Glomerular visceral epithelial cell (primary cell): ENCODE results near the gene KIF1A.
A peak's percentile ranks its signal among the peaks of the same experiment; 100 is the strongest.
"Not testable (repeated sequence)": the region's sequence is repeated elsewhere in the genome, so short reads cannot be mapped to it uniquely, and the experiment has no call there.

ENCODE experiments used
- DNase-seq: peaks from one replicate; pipeline ENCODE4 v3.0.0-alpha.2; 2016; ENCODE audit errors: extremely low spot score

Gene KIF1A

DNA sequence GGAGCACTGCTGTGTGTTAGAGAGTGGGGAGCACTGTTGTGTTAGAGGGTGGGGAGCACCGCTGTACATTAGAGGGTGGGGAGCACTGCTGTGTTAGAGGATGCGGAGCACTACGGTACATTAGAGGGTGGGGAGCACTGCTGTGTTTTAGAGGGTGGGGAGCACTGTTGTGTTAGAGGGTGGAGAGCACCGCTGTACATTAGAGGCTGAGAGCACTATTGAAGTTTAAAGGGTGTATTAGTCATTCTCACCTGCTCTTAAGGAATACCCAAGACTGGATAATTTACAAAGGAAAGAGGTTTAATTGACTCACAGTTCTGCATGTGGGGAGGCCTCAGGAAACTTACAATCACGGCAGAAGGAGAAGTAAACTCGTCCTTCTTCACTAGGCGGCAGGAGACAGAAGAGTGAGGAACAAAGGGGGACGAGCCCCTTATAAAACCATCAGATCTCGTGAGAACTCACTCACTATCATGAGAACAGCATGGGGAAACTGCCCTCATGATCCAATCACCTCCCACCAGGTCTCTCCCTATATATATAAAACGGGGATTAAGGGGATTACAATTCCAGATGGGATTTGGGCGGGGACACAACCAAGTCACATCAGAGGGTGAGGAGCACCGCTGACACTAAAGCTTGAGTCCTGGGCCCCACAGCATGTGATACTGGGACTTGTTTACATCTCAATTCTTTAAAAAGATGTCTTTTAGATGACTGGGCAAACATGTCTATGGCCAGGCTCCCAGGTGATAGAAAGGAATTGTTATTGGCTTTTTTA is 29.1 kb upstream of the KIF1A start:
- no peak for DNase-seq

DNA sequence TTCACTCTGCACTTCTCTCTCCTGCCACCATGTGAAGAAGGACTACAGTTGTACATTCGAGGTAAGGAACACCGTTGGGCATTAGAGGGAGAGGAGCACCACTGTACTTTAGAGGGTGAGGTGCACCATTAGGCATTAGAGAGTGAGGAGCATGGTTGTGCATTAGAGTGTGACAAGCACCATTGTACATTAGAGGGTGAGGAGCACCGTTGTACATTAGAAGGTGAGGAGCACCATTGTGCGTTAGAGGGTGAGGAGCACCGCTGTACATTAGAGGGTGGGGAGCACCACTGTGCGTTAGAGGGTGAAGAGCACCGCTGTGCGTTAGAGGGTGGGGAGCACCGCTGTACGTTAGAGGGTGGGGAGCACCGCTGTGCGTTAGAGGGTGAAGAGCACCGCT is 27.8 kb upstream of the KIF1A start:
- no peak for DNase-seq

GRCh38 chr2:240846873-240847595 is 27.0 kb upstream of the KIF1A start:
- DNase-seq, result no peak

DNA sequence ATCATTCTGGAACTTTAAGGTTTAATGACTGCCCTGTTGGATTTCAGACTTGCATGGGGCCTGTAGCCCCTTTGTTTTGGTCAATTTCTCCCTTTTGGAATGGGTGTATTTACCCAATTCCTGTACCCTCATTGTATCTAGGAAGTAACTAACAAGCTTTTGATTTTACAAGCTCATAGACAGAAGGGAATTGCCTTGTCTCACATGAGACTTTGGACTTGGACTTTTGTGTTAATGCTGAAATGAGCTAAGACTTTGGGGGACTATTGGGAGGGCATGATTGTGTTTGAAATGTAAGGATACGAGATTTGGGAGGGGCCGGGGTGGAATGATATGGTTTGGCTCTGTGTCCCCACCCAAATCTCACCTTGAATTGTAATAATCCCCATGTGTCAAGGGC is 26.3 kb upstream of the KIF1A start:
- DNase-seq, result not testable (repeated sequence)

- DNase-seq, result peak; percentile 72
These were observed 20.5 kb upstream of the KIF1A start for GRCh38 chr2:240840435-240841060.

DNA sequence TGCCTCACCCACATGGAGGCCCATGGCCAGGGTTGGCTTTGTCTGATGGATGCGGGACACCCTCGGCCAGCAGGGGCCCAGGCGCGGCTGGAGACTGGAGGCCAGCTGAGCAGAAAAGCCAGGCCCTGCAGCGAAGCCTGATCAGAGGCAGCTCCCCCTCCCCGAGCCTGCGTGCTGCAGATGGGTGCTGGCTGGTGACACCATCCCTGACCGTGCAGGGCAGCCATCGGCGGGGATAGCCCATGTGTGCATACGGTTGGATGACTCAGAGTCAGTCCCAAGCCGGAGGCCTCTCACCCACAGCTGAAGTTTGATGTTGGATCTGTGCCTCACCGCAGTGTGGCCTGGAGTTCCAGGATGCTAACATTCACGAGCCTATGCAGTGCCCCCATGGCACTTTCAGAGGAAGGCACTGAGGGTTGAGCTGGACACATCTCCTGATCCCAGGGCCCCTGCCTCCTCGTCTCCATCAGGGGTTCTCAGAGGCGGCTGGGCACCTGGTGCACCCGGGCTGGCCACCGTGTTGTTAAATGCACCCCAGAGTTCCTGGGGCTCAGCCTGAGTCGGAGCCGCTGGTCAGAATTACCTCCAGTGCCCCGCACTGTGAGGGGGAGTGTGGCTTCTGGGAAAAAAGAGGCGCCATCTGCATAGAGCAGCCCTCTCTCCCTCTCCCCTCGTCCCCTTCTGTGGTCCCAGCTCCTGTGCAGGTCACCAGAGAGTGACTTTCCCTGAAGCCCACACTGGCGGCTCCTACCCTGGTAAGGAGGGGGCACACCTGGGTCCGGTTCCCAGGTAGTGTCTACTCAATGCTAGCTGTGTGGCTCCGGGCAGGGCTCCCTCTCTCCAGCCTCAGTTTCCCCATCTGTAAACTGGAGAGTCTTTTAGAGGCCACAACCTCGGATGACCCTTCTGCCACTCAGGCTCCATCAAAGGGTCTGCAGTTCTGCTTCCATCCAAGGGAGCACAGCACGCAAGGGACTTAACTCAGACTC is 19.4 kb upstream of the KIF1A start:
- no peak for DNase-seq

DNA sequence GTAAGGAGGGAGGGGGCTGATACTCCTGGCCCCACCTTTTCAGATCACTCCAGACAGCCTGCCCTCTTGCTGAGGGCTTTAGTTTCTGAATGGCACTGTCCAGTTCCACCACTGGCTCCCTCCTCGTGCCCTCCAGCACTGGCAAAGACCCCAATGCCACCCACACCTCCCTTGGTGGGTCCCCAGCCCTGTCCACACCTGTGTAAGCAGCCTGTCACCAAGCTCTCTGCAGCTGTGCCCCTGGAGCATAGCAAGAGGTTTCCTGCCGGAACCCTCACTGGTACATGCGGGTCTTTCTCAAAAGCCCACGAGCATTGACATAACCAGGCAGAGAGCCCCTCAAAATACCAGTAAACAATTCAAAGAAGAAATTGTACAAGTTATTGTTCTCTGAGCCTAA is 17.6 kb upstream of the KIF1A start:
- DNase-seq, result no peak

DNA sequence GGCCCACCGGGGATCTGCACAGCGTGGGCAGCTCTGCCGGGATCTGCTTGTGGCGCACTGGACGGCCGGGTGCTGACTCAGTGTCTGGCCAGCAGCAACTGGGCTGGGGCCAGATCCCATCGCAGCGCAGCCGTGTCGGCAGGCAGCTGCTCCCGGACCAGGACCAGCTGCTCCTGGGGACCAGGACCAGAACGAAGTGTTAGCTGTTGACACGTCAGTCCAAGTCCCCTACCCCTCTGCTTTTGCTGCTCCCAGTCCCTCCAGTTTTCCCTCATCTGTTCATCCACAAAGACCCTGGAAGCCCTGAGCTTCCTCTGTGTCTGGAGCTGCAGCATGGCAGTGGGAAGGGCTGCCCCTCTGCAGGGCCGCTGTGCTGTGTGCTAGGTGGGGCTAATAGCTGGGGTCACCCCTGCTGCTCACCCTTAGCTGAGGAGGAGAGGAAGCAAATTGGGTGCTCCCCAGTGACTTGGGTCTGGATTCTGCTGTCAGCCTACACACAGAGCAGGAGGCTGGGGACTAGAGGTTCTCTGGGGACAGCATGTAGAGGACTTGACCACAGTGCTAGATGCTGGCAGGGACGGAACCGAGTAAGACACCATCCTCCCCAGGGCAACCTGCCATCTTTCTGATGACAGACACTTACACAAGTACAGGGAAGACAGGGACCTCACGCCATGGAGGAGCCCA is 16.9 kb upstream of the KIF1A start:
- no peak for DNase-seq

GRCh38 chr2:240835528-240835927 is 15.5 kb upstream of the KIF1A start:
- no peak for DNase-seq

GRCh38 chr2:240834377-240834975 is 14.5 kb upstream of the KIF1A start:
- no peak for DNase-seq

DNA sequence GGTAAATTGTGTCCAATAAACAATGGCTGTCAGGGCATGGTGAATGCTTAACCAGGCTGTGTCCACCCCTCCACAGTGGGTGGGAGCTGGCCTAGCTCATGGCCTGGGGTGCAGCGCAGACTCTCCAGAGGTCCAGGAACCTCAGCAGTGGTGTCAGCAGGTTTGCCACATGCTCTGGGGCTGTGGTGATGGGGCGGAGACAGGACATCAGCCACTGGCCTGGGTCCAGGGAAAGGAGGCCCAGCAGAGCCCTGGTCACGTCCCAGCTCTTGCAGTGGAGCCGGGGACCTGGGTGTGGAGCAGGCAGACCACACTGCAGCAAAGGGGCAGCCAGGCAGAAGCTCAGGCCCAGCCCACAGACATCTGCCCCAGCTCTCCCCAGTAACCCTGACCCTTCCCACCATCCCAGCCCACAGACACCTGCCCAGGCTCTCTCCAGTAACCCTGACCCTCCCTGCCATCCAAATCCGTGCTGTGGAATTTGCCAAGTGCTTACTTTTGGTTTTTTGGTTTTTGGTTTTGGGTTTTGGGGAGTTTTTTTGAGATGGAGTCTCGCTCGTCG is 13.8 kb upstream of the KIF1A start:
- no peak for DNase-seq

- no peak for DNase-seq
These were observed 13.0 kb upstream of the KIF1A start for GRCh38 chr2:240832921-240833494.

- peak; percentile 54 for DNase-seq
These were observed 12.2 kb upstream of the KIF1A start for GRCh38 chr2:240832205-240832727.

DNA sequence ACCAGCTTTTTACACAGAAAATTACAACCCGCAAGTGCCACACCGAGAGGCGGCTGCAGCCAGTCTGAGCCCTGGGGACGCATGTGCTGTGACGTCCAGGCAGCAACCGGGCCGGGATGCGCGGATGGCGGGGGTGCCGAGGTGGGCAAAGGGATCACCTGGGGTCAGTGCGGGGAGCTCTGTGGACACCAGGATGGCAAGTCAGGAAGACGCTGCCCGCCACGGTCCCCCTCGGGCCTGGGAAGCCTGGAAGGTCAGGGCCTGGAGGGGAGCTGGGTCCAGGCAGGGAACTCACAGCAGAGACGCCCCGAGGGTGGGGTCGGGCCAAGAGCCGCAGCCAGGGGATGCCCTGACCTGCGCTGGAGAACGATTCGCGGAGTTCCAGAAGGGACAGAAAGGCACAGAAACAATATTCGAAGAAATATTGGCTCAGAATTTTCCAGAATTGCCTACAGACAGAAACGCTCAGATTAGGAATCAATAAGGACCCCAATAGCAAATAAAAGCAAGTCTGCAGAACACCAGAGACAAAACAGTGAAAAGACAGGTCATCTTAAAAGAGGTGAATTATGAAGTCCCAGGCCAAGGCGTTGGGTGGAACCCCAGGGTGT is 11.7 kb upstream of the KIF1A start:
- no peak for DNase-seq

DNA sequence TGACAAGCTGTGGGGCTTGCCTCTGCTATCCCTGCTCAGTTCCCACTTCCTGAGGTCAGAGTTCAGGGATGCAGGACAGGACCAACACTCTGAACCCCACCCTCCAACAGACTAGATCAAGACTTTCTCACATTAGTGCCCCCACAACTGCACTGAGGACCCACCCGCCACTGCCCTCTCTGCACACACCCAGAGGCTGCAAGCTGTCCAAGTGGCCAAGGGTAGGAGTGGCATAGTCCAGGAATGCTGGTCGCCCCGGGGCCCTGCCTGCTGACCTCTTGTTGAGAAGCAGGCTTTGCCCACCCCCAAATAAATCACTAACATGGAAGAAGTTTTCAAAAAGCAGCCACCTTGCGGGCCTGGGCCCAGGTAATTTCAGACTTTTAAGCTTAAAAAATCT is 5.5 kb upstream of the KIF1A start:
- DNase-seq, result no peak

GRCh38 chr2:240823449-240824336 is 3.7 kb upstream of the KIF1A start:
- DNase-seq, result no peak

GRCh38 chr2:240822280-240822847 is 2.3 kb upstream of the KIF1A start:
- DNase-seq, result no peak

- no peak for DNase-seq
These were observed 1.4 kb upstream of the KIF1A start for GRCh38 chr2:240821429-240821778.
